Trophoblast cell (in vitro differentiated cells and primary cell): ENCODE results near the gene MEGF11.

Experiments used
- DNase-seq, 2 donors: peaks; one replicate each; pipeline ENCODE4 v3.0.0-alpha.2; 2016
- H2AFZ ChIP-seq: 2 replicates; pipeline ENCODE4 v1.6.1; 2013; ENCODE audit warnings: low read length, moderate library complexity, mild to moderate bottlenecking; ENCODE audit not compliant: insufficient read depth, poor library complexity
- H2AK5ac ChIP-seq: 2 replicates; pipeline ENCODE4 v1.6.1; 2013; ENCODE audit warnings: mild to moderate bottlenecking, low read length
- H2BK120ac ChIP-seq: 2 replicates; pipeline ENCODE4 v1.6.1; 2013; ENCODE audit warnings: low read length, mild to moderate bottlenecking, moderate library complexity; ENCODE audit not compliant: insufficient read depth, poor library complexity
- H2BK12ac ChIP-seq: 2 replicates; pipeline ENCODE4 v1.6.1; 2013; ENCODE audit warnings: mild to moderate bottlenecking, low read length, moderate library complexity
- H2BK5ac ChIP-seq: 2 replicates; pipeline ENCODE4 v1.6.1; 2013; ENCODE audit warnings: low read length, low read depth, moderate library complexity, mild to moderate bottlenecking; ENCODE audit not compliant: poor library complexity
- H3K14ac ChIP-seq: 2 replicates; pipeline ENCODE4 v1.6.1; 2013; ENCODE audit warnings: mild to moderate bottlenecking, low read length
- H3K18ac ChIP-seq: 2 replicates; pipeline ENCODE4 v1.6.1; 2013; ENCODE audit warnings: mild to moderate bottlenecking, low read length
- H3K23ac ChIP-seq: 2 replicates; pipeline ENCODE4 v1.6.1; 2013; ENCODE audit warnings: low read length
- H3K27ac ChIP-seq: 2 replicates; pipeline ENCODE4 v1.5.1; 2013; ENCODE audit warnings: low read depth, mild to moderate bottlenecking, inconsistent platforms, low read length, moderate library complexity
- H3K27me3 ChIP-seq: 2 replicates; pipeline ENCODE4 v1.6.1; 2013; ENCODE audit warnings: inconsistent platforms, mild to moderate bottlenecking, low read length, moderate library complexity; ENCODE audit not compliant: insufficient read depth
- H3K36me3 ChIP-seq, 2 experiments: 1 replicate in 1 of 2; 2 replicates in 1 of 2; pipeline ENCODE4 v1.6.1; 2013; ENCODE audit warnings: low read length in 2 of 2, mild to moderate bottlenecking in 2 of 2, moderate library complexity in 1 of 2; ENCODE audit not compliant: insufficient read depth in 2 of 2, control insufficient read depth in 1 of 2
- H3K4ac ChIP-seq: 2 replicates; pipeline ENCODE4 v1.6.1; 2013; ENCODE audit warnings: low read depth, mild to moderate bottlenecking, low read length, moderate library complexity
- H3K4me1 ChIP-seq, 2 experiments: 1 replicate in 1 of 2; 2 replicates in 1 of 2; pipeline ENCODE4 v1.6.1; 2013; ENCODE audit warnings: low read length in 2 of 2, mild to moderate bottlenecking in 2 of 2, moderate library complexity in 1 of 2; ENCODE audit not compliant: insufficient read depth in 2 of 2, control insufficient read depth in 1 of 2
- H3K4me2 ChIP-seq: 2 replicates; pipeline ENCODE4 v1.6.1; 2013; ENCODE audit warnings: inconsistent platforms, mild to moderate bottlenecking, low read length, moderate library complexity
- H3K4me3 ChIP-seq: 2 replicates; pipeline ENCODE4 v1.5.1; 2013; ENCODE audit warnings: mild to moderate bottlenecking, low read depth, low read length, inconsistent platforms
- H3K79me1 ChIP-seq: one replicate; pipeline ENCODE4 v1.6.1; 2013; ENCODE audit warnings: low read length
- H3K79me2 ChIP-seq: 2 replicates; pipeline ENCODE4 v1.6.1; 2013; ENCODE audit warnings: low read length, mild to moderate bottlenecking; ENCODE audit not compliant: control insufficient read depth, insufficient read depth, poor library complexity
- H3K9ac ChIP-seq: 2 replicates; pipeline ENCODE4 v1.6.1; 2013; ENCODE audit warnings: mild to moderate bottlenecking, low read length
- H3K9me3 ChIP-seq: 2 replicates; pipeline ENCODE4 v1.6.1; 2013; ENCODE audit warnings: low read depth, mild to moderate bottlenecking, control low read depth, inconsistent platforms, low read length; ENCODE audit not compliant: insufficient read depth
- H4K12ac ChIP-seq: 2 replicates; pipeline ENCODE4 v1.6.1; 2013; ENCODE audit warnings: low read depth, mild to moderate bottlenecking, low read length, moderate library complexity
- H4K8ac ChIP-seq: 2 replicates; pipeline ENCODE4 v1.6.1; 2013; ENCODE audit warnings: low read depth, mild to moderate bottlenecking, low read length, moderate library complexity
- H4K91ac ChIP-seq: one replicate; pipeline ENCODE4 v1.6.1; 2013; ENCODE audit warnings: low read depth, mild to moderate bottlenecking, low read length, moderate library complexity
- WGBS: extraction: QIAGEN DNeasy Blood & Tissue Kit; methylation state at CpG from one replicate; pipeline ENCODE4 v1.1.7; 2013; ENCODE audit warnings: missing lambda C conversion rate; ENCODE audit not compliant: insufficient read length, insufficient coverage; ENCODE audit errors: extremely low coverage; 5-methylcytosine and 5-hydroxymethylcytosine counted together

MEGF11 gene

GRCh38 chr15:65949491-65949890 lies 304.1 kb downstream of the MEGF11 start:
- H2BK120ac ChIP-seq = no peak overlapping the region
- no peak overlapping the region for H2AFZ ChIP-seq
- H4K8ac ChIP-seq = no peak overlapping the region
- H3K79me1 ChIP-seq = no peaks in the 10 kb centered on the region
- H3K9ac ChIP-seq = no peak overlapping the region
- H3K4me1 ChIP-seq = peaks cover 3 to 5% of the 10 kb centered on the region in 2 experiments
- H3K79me2 ChIP-seq = no peaks in the 10 kb centered on the region
- H3K23ac ChIP-seq = no peak overlapping the region
- H3K9me3 ChIP-seq = no peaks in the 10 kb centered on the region
- no peak overlapping the region for H3K4ac ChIP-seq
- H3K4me3 ChIP-seq = no peak overlapping the region
- H3K14ac ChIP-seq = no peak overlapping the region
- no peak overlapping the region for H3K4me2 ChIP-seq
- H3K18ac ChIP-seq = no peak overlapping the region
- no CpG with 5 or more reads among the region's 6 CpGs for WGBS
- H3K27me3 ChIP-seq = no peaks in the 10 kb centered on the region
- H2AK5ac ChIP-seq = no peak overlapping the region
- no peak overlapping the region for H2BK12ac ChIP-seq
- no peak overlapping the region for H2BK5ac ChIP-seq
- no peak overlapping the region for H4K12ac ChIP-seq
- DNase-seq = no peak
- no peak overlapping the region for H3K27ac ChIP-seq
- no peak overlapping the region for H4K91ac ChIP-seq
- no peaks in the 10 kb centered on the region for H3K36me3 ChIP-seq

- H3K4ac ChIP-seq = no peak overlapping the region
- no peak overlapping the region for H3K4me3 ChIP-seq
- no peaks in the 10 kb centered on the region for H3K9me3 ChIP-seq
- no peak overlapping the region for H4K12ac ChIP-seq
- H3K79me1 ChIP-seq = no peaks in the 10 kb centered on the region
- DNase-seq = no peak
- no CpG with 5 or more reads among the region's 6 CpGs for WGBS
- no peaks in the 10 kb centered on the region for H3K36me3 ChIP-seq
- H3K4me1 ChIP-seq = peaks cover 3 to 4% of the 10 kb centered on the region in 2 experiments
- H2AFZ ChIP-seq = no peak overlapping the region
- H3K4me2 ChIP-seq = no peak overlapping the region
- H3K27ac ChIP-seq = no peak overlapping the region
- H3K14ac ChIP-seq = no peak overlapping the region
- H4K8ac ChIP-seq = no peak overlapping the region
- H2BK5ac ChIP-seq = no peak overlapping the region
- H2BK12ac ChIP-seq = no peak overlapping the region
- no peak overlapping the region for H3K18ac ChIP-seq
- no peak overlapping the region for H3K23ac ChIP-seq
- no peaks in the 10 kb centered on the region for H3K79me2 ChIP-seq
- H3K27me3 ChIP-seq = no peaks in the 10 kb centered on the region
- no peak overlapping the region for H2AK5ac ChIP-seq
- H4K91ac ChIP-seq = no peak overlapping the region
- H2BK120ac ChIP-seq = no peak overlapping the region
- H3K9ac ChIP-seq = no peak overlapping the region
Measured at GRCh38 chr15:65949011-65949410, 304.5 kb downstream of the MEGF11 start.

GRCh38 chr15:65948383-65948782 lies 305.2 kb downstream of the MEGF11 start:
- Histone ChIP-seq H3K36me3 (no peaks in the 10 kb centered on the region), H3K4me2 (no peak overlapping the region), H3K27ac (no peak overlapping the region), H3K79me1 (no peaks in the 10 kb centered on the region), H2AK5ac (no peak overlapping the region), H4K91ac (no peak overlapping the region), H4K8ac (no peak overlapping the region), H2BK5ac (no peak overlapping the region), H3K14ac (no peak overlapping the region), H2BK12ac (no peak overlapping the region), H3K79me2 (no peaks in the 10 kb centered on the region), H3K4ac (no peak overlapping the region), H3K4me1 (no peaks in the 10 kb centered on the region), H3K23ac (no peak overlapping the region), H3K4me3 (no peak overlapping the region), H3K18ac (no peak overlapping the region), H3K9ac (no peak overlapping the region), H4K12ac (no peak overlapping the region), H2BK120ac (no peak overlapping the region), H3K9me3 (no peaks in the 10 kb centered on the region), H2AFZ (no peak overlapping the region), H3K27me3 (no peaks in the 10 kb centered on the region)
- no CpG with 5 or more reads among the region's 8 CpGs for WGBS
- DNase-seq = no peak

GRCh38 chr15:65947041-65947440 lies 306.5 kb downstream of the MEGF11 start:
- Histone ChIP-seq H3K4me3 (no peak overlapping the region), H3K36me3 (no peaks in the 10 kb centered on the region), H3K9me3 (no peaks in the 10 kb centered on the region), H3K4ac (no peak overlapping the region), H2BK12ac (no peak overlapping the region), H4K91ac (no peak overlapping the region), H2AK5ac (no peak overlapping the region), H3K79me1 (no peaks in the 10 kb centered on the region), H3K79me2 (no peaks in the 10 kb centered on the region), H3K9ac (no peak overlapping the region), H3K4me1 (no peaks in the 10 kb centered on the region), H3K23ac (no peak overlapping the region), H4K12ac (no peak overlapping the region), H3K27me3 (no peaks in the 10 kb centered on the region), H3K27ac (no peak overlapping the region), H2AFZ (no peak overlapping the region), H3K4me2 (no peak overlapping the region), H3K18ac (no peak overlapping the region), H2BK120ac (no peak overlapping the region), H2BK5ac (no peak overlapping the region), H4K8ac (no peak overlapping the region), H3K14ac (no peak overlapping the region)
- WGBS = no CpG with 5 or more reads among the region's 3 CpGs
- DNase-seq = no peak
